Measurements from ENCODE around the gene TCP1. TPM values are rescaled to one million over a fixed set of nuclear protein-coding genes. Genes with fewer than 3 reads are reported as not detected.
A peak's percentile ranks its signal among the peaks of the same experiment; 100 is the strongest.

TCP1 gene
- total and polyA plus RNA-seq, 2 of the 8 experiments (the other 6 are each of a cell fraction or from before 2014, with no cell fraction given), result 117 to 348 TPM

DNA sequence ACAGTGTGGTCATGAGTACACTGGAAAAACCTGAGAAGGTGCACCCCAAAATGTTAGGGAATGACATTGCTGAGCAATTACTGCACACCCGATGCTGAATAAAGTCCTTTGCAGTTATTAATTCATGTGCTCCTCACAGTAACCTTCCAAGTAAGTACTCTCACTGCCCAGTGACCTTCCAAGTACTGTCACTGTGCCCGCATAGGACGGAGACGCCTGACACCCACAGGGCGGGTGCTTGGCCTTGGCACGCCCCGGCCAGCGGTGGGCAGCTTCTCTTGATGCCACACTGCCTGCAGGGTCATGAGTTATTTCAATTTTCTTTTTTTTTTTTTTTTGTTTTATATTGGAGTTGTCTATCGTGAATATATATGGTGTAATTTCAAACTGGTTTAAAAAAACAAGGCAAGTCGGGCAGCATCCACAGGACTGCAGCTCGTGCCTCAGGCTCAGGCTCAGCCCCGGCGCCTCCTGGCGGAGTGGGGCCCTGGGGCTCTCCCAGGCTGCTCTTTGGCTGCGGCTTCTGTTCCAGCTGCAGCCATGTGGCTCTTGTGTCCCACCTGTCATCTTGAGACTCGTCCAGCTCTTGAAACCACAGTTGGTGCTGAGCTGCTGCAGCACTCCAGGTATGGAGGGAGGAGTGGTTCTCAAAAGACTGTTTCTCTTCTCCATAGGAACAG is 37.7 kb upstream of the TCP1 start:
- no peak overlapping the region for H4K91ac ChIP-seq (replicated peaks; ENCODE audit: insufficient read length, low read length)
- POLR2A ChIA-PET (ENCODE audit: partially characterized antibody), result interaction anchor here (1.8 kb wide), 1 partner anchor 9 kb away, joined by 4 read pairs; no protein-coding TSS in a partner anchor

More for the DNA sequence above, 37.7 kb upstream of the TCP1 start:
- FAIRE-seq, result no peak
- no peaks in the 10 kb centered on the region for H3K36me3 ChIP-seq (ENCODE audit: control insufficient read depth in 2 of 4, insufficient read depth in 4 of 4, low read length in 3 of 4)
- H2AFZ ChIP-seq (ENCODE audit: low read length), result no peak overlapping the region
- no peaks in the 10 kb centered on the region; a peak in 1 of 7 replicates for H3K27me3 ChIP-seq (replicated peaks in 1 of 4; ENCODE audit: control insufficient read depth in 3 of 4, extremely low read depth in 1 of 4, insufficient read depth in 3 of 4, low read length in 3 of 4)
- H3K4me2 ChIP-seq (ENCODE audit: insufficient read depth in 1 of 2, low read depth in 2 of 2, low read length in 2 of 2), result no peak overlapping the region
- 90% methylated on average over 15 of the region's 16 CpGs; no CpG with 5 or more reads in 1 of the 2 experiments for WGBS, 2 experiments (ENCODE audit: extremely low coverage in 1 of 2, insufficient coverage in 1 of 2, insufficient read length in 1 of 2, insufficient replicate concordance in 2 of 2, low coverage in 1 of 2, low lambda C conversion rate in 2 of 2, missing lambda C conversion rate in 1 of 2)
- no peak overlapping the region for H3K9ac ChIP-seq (replicated peaks in 1 of 4; ENCODE audit: extremely low read depth in 1 of 4, low read depth in 3 of 4, low read length in 3 of 4)
- no peaks in the 10 kb centered on the region; a peak in 1 of 4 replicates for H3K9me3 ChIP-seq (ENCODE audit: insufficient read depth in 2 of 2, low read depth in 1 of 2, low read length in 1 of 2)
- H3K23ac ChIP-seq (ENCODE audit: insufficient read length), result no peak overlapping the region
- H3K14ac ChIP-seq (ENCODE audit: insufficient read length), result no peak overlapping the region
- no peak overlapping the region for H3K4ac ChIP-seq (replicated peaks; ENCODE audit: insufficient read length, low read depth, low read length)
- H2BK15ac ChIP-seq (ENCODE audit: low read length), result no peak overlapping the region
- no peaks in the 10 kb centered on the region for H3K79me2 ChIP-seq (ENCODE audit: control insufficient read depth in 1 of 2, insufficient read depth in 2 of 2, low read length in 2 of 2)
- no peak overlapping the region for H3K56ac ChIP-seq (replicated peaks; ENCODE audit: insufficient read length, low read depth, low read length)
- no peak overlapping the region for H3K27ac ChIP-seq (ENCODE audit: low read depth, low read length)
- no peak overlapping the region for H4K5ac ChIP-seq (ENCODE audit: insufficient read length, low read depth, low read length)
- H3K4me3 ChIP-seq (ENCODE audit: extremely low read depth in 1 of 4, insufficient read depth in 2 of 4, low read depth in 3 of 4, low read length in 4 of 4), result no peak overlapping the region
- 0 out of 2 replicates have a peak overlapping the region, but pooled peaks have one; percentile 21 for H2BK20ac ChIP-seq (ENCODE audit: low read length)
- DNase-seq (ENCODE audit: low read depth in 1 of 2, low spot score in 2 of 2), result no peak
- no peak overlapping the region for H2BK120ac ChIP-seq (replicated peaks; ENCODE audit: low read depth, low read length)
- no peaks in the 10 kb centered on the region for H3K79me1 ChIP-seq (ENCODE audit: low read depth, low read length)
- H2BK5ac ChIP-seq (ENCODE audit: low read depth, low read length), result no peak overlapping the region; the same call in 1 of the 2 replicates
- peaks cover 0 to 14% (median 6%) of the 10 kb centered on the region in 4 experiments; a peak in 5 of 7 replicates for H3K4me1 ChIP-seq (replicated peaks in 1 of 4; ENCODE audit: control insufficient read depth in 3 of 4, insufficient read depth in 4 of 4, low read length in 3 of 4)
- no peaks in the 10 kb centered on the region for H4K20me1 ChIP-seq (replicated peaks in 1 of 2; ENCODE audit: control insufficient read depth in 1 of 2, insufficient read depth in 2 of 2, low read length in 2 of 2)
- no peak overlapping the region for H2BK12ac ChIP-seq (ENCODE audit: low read depth, low read length)
- TF ChIP-seq CHD2 (IDR thresholded peaks at IDR 0.05; ENCODE audit: low read length) (no peak), SAP30 (IDR thresholded peaks at IDR 0.05; ENCODE audit: insufficient read depth, insufficient replicate concordance, low read length) (no peak), MAFK (IDR thresholded peaks at IDR 0.05; ENCODE audit: low read depth, low read length) (no peak), BRCA1 (IDR thresholded peaks at IDR 0.05; ENCODE audit: low read depth, low read length) (no peak), KDM4A (IDR thresholded peaks at IDR 0.05; ENCODE audit: low read depth, low read length, severe bottlenecking) (no peak), TEAD4 (IDR thresholded peaks at IDR 0.05; ENCODE audit: low read depth, low read length) (no peak), POLR2AphosphoS5 (IDR thresholded peaks at IDR 0.05; ENCODE audit: low read depth, low read length) (no peak), HDAC6 (IDR thresholded peaks at IDR 0.05; ENCODE audit: low read depth, low read length) (no peak), SIX5 (IDR thresholded peaks at IDR 0.05; ENCODE audit: low read depth, low read length) (no peak), RAD21 (IDR thresholded peaks at IDR 0.05 in 1 of 2, conservative IDR thresholded peaks at IDR 0.05 in 1 of 2; ENCODE audit: low read depth in 2 of 2, low read length in 2 of 2) (no peak), POU5F1 (IDR thresholded peaks at IDR 0.05; ENCODE audit: low read depth, low read length) (no peak), RBBP5 (IDR thresholded peaks at IDR 0.05; ENCODE audit: borderline replicate concordance, low read depth, low read length) (no peak), MAX (IDR thresholded peaks at IDR 0.05) (no peak)
- H3K18ac ChIP-seq (ENCODE audit: extremely low read depth, low read length), result no peak overlapping the region
- no peak overlapping the region for H2AK5ac ChIP-seq (ENCODE audit: low read depth, low read length)
- no peaks in the 10 kb centered on the region for H3K23me2 ChIP-seq (ENCODE audit: low read depth, low read length)
- no peak overlapping the region for H4K8ac ChIP-seq (ENCODE audit: extremely low read depth, insufficient read depth, low read length)
- CTCF ChIA-PET (ENCODE audit: partially characterized antibody), result interaction anchor here (0.7 kb wide), 1 partner anchor 11 kb away, joined by 3 read pairs; no protein-coding TSS in a partner anchor
